Ramos (cell line): ENCODE results near the gene CACNA1D.

Experiments
- in situ Hi-C: fragments of 300-500 bp; cut with MboI; formaldehyde crosslinking; loops from one replicate; pipeline ENCODE4 v1.14.3; 2022; ENCODE audit warnings: low sequenced_read_pairs; ENCODE audit not compliant: unreplicated experiment

Gene CACNA1D

GRCh38 chr3:53524566-53524965 lies 30.2 kb downstream of the CACNA1D start:
- in situ Hi-C loops = no loop called here

GRCh38 chr3:53525765-53526703 lies 31.6 kb downstream of the CACNA1D start:
- in situ Hi-C loops = no loop called here

GRCh38 chr3:53526704-53527055 lies 32.3 kb downstream of the CACNA1D start:
- in situ Hi-C loops = no loop called here

- in situ Hi-C loops = no loop called here
These were observed 35.8 kb downstream of the CACNA1D start for GRCh38 chr3:53530205-53530604.

- in situ Hi-C loops = no loop called here
These were observed 37.3 kb downstream of the CACNA1D start for GRCh38 chr3:53531749-53532148.

- in situ Hi-C loops = no loop called here
These were observed 39.1 kb downstream of the CACNA1D start for GRCh38 chr3:53533472-53533871.

GRCh38 chr3:53534216-53534615 lies 39.8 kb downstream of the CACNA1D start:
- in situ Hi-C loops = no loop called here

- in situ Hi-C loops = no loop called here
These were observed 40.4 kb downstream of the CACNA1D start for GRCh38 chr3:53534676-53535400.

GRCh38 chr3:53536282-53536681 lies 41.9 kb downstream of the CACNA1D start:
- in situ Hi-C loops = no loop called here

- in situ Hi-C loops = no loop called here
These were observed 49.9 kb downstream of the CACNA1D start for GRCh38 chr3:53544357-53544756.

GRCh38 chr3:53545310-53545995 lies 51.0 kb downstream of the CACNA1D start:
- in situ Hi-C loops = no loop called here

GRCh38 chr3:53545996-53546359 lies 51.6 kb downstream of the CACNA1D start:
- in situ Hi-C loops = no loop called here

GRCh38 chr3:53547327-53547726 lies 52.9 kb downstream of the CACNA1D start:
- in situ Hi-C loops = no loop called here

- in situ Hi-C loops = no loop called here
These were observed 55.7 kb downstream of the CACNA1D start for GRCh38 chr3:53550005-53550620.

- in situ Hi-C loops = no loop called here
These were observed 56.9 kb downstream of the CACNA1D start for GRCh38 chr3:53551324-53551723.

GRCh38 chr3:53552730-53553129 lies 58.3 kb downstream of the CACNA1D start:
- in situ Hi-C loops = no loop called here

GRCh38 chr3:53553200-53553599 lies 58.8 kb downstream of the CACNA1D start:
- in situ Hi-C loops = no loop called here

GRCh38 chr3:53554559-53555067 lies 60.2 kb downstream of the CACNA1D start:
- in situ Hi-C loops = no loop called here

GRCh38 chr3:53555068-53555588 lies 60.7 kb downstream of the CACNA1D start:
- in situ Hi-C loops = no loop called here
